Measurements from ENCODE around the gene GNA12.
"Not testable (repeated sequence)": the region's sequence is repeated elsewhere in the genome, so short reads cannot be mapped to it uniquely, and the experiment has no call there.

GNA12 gene

GRCh38 chr7:2687881-2688318, 156.2 kb downstream of the GNA12 start, which contains the start of gene AMZ1:
Gene AMZ1, plus strand, starts transcription at chr7:2688202. Its CDS starts 12,250 bp downstream, at chr7:2700452.
- DNase-seq = peak; percentile 43

- DNase-seq = no peak
Observed at GRCh38 chr7:2687338-2687869, 156.7 kb downstream of the GNA12 start.

- DNase-seq = no peak
Observed at GRCh38 chr7:2686101-2686500, 158.0 kb downstream of the GNA12 start.

- DNase-seq = no peak
Observed at GRCh38 chr7:2684501-2684900, 159.6 kb downstream of the GNA12 start.

DNA sequence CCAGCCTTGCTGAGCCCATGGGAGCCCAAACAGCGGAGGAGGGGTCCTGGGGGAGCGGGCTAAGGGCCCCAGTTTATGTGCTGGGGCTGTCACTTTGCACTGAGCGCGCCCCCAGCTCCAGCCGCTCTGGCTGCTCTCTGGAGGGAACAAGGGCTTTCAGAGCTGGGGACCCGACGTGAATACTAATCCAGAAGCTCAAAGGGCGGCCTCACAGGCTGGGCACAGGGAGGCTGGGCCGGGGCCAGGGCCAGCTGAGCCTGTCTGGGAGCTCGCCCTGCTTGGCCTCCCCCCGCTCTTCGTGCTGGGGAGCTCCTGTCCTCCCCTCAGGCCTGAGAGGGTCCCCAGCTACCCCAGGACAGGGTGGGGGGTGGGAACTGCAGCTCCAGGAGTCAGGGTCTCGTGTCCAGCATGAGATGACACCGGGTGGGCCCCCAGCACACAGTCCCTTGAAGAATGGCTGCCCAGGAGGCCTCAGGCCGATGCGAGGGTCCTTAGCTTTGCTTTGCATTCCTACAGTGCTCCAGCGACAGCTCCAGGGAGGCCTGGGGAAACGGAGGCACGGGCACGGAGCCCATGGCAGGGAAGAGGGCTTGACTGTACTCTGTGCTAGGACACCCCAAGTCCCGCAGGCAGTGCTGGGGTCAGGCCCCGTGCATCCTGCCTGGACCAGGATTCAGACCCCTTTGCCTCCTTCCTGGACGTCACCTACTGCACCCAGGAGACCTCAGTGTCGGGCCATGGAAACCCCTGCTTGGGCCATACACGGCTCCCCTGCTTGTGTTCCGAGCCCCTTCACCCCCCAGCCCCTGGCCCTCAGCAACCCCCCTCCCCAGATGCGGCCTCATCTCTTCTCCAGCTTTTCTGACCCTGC, 161.9 kb downstream of the GNA12 start:
- no peak for DNase-seq

DNA sequence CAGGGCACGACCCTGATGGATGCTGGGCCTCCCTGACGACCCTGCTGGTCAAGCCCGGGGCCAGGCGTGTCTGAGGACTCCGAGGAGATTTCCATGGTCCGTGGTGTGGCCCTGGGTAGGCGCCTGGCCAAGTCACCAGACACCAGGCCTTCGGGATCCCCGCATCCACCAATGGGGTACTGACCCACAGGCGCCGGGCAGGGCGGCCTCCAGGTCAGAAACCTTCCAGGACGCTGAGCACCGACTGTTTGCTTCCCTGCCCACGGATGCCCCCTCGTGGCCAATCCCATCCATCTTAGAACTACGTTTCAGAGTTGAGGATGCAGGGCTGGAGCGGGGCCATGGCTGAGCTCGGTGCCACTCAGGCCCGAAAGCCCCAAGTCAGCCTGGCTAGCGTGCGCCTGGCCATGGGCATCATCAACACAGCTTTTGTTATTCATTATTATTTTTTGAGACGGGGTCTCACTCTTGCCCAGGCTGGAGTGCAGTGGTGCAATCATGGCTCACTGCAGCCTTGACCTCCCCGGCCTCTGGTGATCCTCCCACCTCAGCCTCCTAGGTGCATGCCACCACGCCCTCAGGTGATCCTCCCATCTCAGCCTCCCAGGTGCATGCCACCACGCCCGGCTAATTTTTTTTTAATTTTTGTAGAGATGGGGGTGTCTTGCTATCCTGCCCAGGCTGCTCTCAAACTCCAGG, 163.2 kb downstream of the GNA12 start:
- peak; percentile 87 for DNase-seq

- DNase-seq = no peak
Observed at GRCh38 chr7:2680256-2680655, 163.9 kb downstream of the GNA12 start.

- not testable (repeated sequence) for DNase-seq
Observed at GRCh38 chr7:2679135-2680127, 164.7 kb downstream of the GNA12 start.

DNA sequence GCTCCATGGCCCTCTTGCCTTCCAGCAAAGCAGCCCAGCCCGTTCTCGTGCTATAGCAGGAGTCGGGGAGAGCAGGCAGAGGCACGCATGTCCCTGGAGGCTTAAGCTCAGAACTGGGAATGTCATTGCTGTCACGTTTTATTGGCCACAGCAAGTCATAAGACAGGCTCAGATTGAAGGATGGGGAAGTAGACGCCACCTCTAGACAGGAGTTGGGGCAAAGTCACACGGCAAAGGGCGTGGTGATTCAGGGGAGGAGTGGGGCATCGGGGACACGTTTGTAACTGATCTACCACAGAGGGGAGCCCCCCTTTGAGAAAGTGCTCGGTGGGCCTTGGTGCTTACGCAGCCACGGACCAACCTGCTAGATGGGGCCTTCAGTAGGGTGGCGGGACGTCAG, 165.7 kb downstream of the GNA12 start:
- not testable (repeated sequence) for DNase-seq

Measured in suppressor macrophage treated with lipopolysaccharide for 4 hours (primary cell).